HG03457 (cell line): ENCODE data around the gene DNAAF8.

Experiments
- ATAC-seq: cut with Tn5 transposase; IDR thresholded peaks from one replicate; pipeline ENCODE4 v1.9.1; 2021; ENCODE audit warnings: moderate number of reproducible peaks; ENCODE audit not compliant: unreplicated experiment

Gene DNAAF8

DNA sequence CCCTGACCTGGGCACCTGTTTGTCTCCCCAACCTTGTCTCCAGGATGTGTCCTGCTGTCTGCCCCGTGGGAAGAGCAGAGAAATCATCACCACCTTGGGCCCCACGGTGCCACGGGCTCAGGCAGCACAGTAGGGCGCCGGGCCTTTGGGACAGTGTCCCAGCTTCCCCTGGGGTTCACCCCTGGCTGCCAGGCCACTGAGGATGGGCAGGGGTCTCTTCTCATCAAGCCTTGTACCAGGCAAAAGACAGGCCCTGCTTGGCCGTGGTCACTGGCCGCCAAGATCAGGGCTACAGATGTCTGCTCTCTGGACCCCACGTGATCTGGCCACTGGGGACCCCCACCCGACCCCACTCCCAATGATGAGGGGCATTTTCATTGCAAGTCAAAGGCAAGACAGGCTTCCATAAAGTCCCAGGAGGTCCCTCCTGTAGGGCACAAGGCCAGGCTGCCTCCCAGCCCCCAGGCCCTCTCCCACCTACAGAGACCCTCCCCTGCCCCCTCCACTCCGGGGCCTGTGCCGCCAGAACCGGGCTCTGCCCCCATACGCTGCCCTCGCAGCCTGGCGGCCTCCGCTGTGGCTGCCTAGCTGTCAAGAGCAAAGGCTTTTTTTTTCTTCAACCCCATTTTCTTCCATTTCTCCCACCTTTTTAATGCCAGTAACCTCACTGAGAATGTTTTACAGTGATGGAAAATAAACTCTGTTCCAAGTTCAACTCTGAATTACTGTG lies 14.5 kb downstream of the DNAAF8 start:
- ATAC-seq: no peak

DNA sequence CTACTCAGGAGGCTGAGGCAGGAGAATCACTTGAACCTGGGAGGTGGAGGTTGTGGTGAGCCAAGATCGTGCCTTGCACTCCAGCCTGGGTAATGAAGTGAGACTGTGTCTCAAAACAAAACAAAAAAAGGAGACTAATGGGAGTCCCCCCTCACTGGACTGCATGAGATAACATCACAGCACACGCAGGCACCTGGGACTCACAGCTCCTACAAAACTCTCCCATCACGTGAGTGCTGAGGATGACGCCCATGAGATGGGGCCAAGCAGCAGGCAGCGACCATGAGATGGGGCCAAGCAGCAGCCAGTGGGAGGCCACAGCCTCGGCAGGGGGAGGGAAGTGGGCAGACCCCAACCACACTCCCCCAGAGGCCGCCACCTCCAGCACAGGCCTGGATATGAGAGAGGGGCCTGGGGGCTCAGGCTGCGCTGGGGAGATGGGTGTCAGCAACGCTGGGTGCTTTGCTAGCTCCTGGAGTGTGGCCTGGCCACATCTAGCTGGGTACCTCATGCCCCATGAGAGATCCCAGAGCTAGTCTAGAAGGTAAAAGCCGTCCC lies 15.4 kb downstream of the DNAAF8 start:
- no peak for ATAC-seq

DNA sequence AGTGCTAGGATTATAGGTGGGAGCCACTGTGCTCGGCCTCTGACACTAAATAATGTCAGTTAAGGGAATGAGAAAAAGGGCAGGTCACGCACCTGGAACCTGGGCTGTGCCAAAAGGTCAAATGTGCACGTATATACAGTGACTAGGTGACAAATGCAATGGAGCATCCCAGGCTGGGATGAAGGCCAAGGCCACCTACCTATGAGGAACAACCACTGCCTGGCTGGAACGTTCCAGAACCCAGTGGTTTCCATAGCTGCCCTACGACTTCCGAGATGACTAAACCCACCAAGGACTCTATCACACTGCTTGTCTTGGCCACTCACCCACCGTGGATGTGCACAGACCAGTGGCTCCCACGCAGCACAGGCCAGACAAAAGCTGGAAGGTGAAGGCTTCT lies 16.6 kb downstream of the DNAAF8 start:
- ATAC-seq: no peak

DNA sequence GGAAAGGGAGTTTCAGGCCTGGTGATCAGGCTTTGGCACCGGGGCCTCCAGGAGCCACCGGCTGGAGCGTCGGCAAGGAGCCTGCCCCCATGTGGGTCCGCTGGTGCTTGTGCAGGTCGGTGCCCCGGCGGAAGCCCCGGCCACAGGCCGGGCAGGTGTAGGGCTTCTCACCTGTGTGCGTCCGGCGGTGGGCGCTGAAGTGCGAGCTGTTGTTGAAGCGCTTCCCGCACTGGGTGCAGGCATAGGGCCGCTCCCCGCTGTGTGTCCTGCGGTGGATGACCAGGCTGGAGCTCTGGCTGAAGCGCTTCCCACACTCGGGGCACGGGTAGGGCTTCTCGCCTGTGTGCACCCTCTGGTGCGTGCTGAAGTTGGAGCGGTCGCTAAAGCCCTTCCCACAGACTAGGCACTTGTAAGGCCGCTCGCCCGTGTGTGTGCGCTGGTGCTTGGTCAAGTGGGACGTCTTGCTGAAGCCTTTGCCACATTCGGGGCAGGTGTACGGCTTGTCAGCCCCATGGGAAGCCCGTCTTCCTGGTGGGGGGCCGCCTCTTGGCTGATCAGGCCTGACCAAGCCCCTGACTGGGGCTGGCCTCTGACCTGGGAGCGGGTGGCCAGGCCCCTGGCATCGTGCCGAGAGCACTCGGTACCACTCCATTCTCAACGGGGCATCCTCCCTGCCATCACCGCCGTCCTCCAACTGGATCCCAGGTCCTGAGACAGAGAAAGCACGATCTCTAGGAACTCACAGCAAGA lies 18.2 kb downstream of the DNAAF8 start:
- no peak for ATAC-seq

DNA sequence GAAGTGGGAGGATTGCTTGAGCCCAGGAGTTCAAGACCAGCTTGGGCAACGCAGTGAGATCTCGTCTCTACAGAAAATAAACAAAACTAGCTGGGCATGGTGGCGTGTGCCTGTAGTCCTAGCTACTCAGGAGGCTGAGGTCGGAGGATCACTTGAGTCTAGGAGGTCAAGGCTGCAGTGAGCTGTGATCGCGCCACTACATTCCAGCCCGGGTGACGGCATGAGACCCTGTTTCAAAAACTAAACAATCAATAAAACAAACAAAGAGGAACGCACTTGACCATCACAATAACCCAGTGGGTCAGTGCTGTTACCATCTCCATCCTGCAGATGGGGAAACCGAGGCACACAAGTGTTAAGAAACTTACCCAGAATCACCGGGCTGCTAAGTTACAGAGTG lies 18.9 kb downstream of the DNAAF8 start:
- ATAC-seq: no peak

DNA sequence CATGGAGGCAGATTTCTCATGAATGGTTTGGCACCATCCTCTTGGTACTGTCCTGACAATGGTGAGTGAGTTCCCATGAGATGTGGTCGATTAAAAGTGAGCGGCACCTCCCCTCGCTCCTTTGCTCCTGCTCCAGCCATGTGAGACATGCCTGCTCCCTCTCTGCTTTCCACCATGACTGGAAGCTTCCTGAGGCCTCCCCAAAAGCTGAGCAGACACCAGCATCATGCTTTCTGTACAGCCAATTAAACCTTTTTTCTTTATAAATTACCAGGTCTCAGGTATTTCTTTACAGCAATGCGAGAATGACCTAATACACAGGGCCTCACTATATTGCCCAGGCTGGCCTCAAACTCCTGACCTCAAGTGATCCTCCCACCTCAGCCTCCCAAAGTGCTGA lies 20.5 kb downstream of the DNAAF8 start:
- ATAC-seq: no peak

DNA sequence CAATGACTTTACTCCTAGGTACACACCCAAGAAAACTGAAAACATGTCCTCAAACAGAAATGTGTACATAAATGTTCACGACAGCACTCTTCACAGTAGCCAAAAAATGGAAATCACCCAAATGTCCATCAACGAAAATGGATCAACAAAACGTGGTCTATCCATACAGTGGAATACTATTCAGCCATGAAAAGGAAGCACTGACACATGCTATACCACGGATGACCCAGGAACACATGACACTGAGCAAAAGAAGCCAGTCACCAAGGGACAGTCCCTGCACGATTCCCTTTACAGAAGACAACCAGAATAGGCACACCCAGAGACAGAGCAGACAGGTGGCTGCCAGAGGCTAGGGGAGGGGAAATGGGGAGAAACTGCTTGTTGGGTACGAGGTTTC lies 21.4 kb downstream of the DNAAF8 start:
- no peak for ATAC-seq

DNA sequence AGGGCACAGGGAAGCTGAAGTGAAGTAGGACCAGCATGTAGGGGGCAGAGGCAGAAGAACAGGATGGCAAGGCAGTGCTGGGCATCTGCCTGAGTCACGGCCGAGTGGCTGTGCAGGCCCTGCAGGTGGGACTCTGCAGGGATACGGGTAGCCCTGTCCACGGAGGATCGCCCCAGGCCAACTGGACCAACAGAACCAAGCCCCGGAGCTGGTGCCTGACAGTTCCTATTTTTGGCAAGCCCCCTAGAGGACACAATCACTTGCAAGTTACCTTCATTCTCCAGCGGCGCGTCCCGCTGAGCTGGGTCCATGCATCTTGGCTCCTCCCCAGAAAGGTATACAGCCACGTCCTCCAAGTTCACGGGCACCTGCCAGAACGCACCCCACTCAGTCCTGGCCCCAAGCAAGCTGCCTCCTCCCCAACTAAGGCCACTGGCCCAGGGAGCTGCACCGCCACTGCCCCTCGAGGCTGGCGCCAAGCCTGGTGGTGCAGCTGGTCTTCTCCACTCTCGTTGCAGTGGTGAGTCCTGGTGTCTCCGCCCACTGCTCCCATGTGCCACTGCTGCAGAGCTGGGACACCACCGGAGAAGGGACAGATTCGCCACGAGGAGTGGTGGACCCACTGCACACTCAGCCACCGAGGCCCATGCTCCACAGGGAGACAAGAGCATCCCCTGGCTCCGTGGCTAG lies 26.0 kb downstream of the DNAAF8 start:
- ATAC-seq: no peak

DNA sequence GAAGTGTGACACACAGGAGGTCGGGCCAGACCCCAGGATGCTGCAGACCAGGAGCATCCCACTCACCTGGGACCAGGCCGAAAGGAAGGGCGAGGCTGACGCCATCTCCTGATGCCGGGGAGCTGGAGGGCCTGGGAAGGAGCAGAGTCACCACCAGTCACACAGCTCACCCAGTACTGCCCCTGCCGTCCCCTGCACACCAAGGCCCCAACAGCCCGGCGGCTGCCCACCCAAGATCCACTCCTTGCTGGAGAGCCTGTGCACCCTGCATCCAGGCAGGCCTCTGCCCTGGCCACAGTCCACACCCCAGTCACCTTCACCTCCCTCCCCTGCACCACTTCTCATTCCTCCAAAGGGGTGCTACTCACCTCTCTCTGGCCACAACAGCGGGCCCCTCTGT lies 27.9 kb downstream of the DNAAF8 start:
- no peak for ATAC-seq

DNA sequence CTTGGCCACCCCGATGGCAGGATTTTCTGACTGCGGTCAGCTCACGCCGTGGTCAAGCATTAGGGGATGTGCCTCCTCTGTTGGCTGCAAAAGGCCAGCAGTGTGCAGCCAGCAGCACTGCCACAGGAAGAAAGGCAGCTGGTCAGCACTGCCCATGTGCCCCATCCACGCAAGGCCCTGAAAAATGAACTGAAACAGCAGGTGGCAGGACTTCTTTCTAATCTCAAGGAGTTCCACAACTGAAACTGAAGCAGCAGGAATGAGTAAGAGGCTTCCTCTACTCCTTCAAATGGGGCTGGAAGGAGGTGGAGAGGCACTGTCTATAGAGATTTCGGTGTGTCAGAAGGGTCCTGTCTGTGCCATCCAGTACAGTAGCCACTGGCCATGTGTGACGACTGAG lies 29.5 kb downstream of the DNAAF8 start:
- ATAC-seq: no peak

DNA sequence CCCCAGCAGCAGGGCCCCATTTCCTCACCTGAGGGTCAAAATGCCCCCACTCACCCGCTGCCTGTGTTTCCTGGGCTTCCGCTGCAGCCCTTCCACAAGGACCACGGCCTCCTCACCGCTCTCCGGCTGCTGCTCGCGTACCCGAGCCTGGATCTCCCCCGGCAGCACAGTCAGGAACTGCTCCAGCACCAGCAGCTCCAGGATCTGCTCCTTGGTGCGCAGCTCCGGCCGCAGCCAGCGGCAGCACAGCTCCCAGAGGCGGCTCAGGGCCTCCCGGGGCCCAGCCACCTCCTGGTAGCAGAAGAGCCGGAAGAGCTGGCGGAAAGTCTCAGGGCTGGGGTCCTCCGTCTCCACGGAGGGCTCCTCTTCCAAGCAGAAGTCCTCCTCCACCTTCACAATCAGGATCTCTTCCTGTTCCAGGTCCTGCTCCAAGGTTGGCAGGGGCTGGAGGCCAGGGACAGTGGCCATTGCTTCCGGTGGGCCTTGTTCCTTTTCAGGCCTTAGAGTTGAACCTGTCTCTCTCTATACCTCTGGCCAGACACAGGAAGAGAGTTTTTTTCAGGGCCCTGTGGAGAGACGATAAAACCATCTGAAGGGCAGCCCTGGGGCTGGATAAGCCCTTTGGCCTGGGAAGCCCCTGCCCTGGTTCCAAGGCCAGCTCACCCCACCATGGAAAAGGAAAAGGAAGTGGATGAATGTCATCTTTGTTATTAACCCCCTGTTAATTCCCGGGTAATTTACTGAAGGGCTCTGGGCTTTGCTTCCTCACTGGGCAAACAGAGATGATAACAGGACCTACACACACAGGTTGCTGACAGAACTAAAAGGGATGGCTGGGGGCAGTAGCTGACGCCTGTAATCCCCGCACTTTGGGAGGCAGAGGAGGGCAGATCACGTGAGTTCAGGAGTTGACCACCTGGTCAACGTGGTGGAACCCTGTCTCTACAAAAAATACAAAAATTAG lies 31.5 kb downstream of the DNAAF8 start:
- ATAC-seq: no peak

DNA sequence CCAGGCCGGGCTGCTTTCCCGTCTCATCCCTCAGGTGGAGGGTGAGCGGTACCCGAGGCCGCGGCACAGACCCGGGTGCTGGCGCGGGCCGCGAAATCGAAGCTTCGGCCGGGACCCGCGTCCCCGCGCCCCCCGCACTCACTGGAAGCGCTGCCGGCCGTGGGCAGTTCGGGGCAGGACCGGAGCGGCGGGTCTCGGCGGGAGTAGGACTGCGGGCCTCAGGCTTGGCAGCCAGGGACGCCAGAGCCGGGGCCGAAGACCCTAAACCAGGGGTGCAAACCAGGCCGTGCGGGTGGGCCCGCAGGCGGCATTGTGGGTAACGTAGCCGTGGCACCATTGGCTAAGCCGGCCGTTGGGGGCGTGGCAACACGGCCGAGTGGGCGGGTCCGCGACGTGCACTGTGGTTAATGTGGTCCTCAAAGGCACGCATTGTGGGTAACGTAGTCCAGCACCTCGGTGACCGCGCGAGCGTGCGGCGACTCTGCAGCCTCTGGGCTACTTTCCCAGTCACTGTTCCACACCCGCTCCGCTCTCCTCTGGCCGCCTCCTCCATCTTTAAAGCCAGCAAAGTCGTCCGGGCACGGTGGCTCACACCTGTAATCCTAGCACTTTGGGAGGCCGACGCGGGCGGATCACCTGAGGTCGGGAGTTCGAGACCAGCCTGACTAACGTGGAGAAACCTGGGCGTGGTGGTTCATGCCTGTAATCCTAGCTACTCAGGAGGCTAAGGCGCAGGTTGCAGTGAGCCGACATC lies 32.7 kb downstream of the DNAAF8 start, which contains the start of gene ZNF500:
TSS of gene ZNF500 (minus strand) at position 288 of the 754 bp plus-strand sequence. CDS start 1,184 bp downstream, outside the sequence.
- ATAC-seq: peak; percentile 63

DNA sequence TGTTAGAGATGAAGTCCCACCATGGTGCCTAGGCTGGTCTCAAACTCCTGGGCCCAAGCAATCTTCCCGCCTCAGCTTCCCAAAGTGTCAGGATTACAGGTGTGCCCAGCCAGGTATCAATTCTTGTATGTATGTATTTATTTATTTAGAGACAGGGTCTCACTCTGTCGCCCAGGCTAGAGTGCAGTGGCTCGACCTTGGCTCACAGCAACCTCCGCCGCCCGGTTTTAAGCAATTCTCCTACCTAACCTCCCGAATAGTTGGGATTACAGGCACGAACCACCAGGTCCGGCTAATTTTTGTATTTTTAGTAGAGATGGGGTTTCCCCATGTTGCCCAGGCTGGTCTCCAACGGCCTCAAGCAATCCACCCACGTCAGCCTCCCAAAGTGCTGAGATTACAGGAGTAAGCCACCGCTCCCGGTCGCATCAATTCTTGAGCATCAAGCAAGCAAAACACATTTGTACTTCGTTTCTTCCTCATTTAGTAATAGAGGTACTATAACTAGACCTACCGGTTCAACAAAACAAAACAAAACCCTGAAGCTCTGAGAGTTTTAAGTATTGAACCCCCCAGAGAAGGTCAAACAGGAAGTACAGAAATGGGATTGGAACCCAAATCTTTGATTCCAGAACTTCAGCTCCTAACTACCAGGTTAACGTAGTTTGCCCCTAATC lies 33.7 kb downstream of the DNAAF8 start:
- ATAC-seq: peak; percentile 6

DNA sequence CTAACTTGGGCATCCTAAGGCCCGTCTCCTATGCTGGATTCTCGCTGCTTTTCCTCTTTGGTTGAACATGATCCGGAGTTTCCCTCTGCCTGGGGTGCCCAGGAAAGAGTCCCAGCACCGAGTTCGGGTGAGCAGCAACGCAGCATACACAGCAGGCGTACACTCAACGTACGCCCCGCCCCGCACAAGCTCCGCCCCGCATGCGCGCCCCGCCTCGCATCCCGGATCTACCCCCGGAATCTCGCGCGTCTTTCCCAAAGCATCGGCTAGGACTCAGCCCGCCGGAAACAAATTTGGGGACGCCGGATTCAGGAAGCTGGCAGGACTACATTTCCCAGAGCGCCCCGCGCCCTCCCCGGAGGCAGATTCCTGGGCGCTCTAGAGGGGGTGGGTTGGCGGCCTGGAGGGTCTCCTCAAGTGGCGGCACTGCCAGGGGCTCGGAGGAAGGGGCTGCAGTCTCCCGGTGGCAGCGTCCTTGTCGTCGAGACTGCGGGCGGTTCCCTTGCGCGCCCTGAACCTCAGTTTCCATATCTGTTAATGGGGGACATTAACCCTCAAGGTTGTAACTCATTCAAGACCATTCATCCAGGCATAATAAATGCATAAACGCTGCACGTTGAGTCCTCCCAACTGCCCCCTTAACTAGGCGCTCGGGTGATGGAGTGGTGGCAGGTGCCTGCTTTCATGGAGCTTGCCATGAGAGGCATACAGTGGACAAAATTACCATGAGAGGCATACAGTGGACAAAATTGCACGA lies 34.4 kb downstream of the DNAAF8 start:
- peak; percentile 59 for ATAC-seq

DNA sequence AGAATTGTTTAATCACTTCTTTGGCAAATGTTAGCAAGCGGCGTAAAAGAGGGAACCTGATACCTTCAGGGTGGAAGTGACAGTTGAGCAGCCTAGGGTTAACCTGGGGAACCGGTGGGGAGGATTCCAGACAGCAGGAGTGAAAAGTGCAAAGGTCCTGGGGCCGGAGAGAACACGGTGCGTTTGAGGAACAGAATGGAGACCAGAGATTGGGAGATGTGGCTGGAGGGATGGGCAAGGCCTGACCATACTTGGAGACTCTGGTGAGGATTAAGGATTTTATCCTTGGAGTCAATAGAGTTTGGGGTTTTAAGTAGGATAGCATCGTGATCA lies 34.9 kb downstream of the DNAAF8 start:
- no peak for ATAC-seq

DNA sequence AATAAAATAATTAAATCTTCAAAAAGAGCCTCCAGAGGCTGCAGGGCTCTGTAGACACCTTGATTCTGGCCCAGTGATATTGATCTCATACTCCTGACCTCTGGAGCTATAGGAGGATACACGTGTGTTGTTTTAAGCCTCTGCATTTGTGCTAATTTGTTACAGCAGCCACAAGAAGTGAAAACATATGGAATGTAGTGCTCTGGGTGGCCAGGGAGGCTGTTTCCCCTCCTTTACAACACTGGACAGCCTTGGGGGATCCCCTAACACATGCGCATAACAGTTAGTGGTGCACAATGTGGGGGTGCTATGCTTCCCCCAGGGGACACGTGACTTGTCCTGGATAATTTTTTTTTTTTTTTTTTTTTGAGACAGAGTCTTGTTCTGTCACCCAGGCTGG lies 37.3 kb downstream of the DNAAF8 start:
- no peak for ATAC-seq

DNA sequence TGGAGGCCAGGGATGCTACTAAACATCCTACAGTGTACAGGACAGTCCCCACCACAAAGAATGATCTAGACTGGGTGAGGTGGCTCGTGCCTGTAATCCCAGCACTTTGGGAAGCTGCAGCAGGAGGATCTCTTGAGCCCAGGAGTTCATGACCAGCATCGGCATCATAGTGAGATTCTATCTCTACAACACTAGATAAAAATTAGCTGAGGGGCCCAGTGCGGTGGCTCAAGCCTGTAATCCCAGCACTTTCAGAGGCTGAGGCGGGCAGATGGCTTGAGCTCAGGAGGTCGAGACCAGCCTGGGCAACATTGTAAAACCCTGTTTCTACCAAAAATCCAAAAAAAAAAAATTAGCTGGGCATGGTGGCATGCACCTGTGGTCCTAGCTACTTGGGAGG lies 38.0 kb downstream of the DNAAF8 start:
- no peak for ATAC-seq

DNA sequence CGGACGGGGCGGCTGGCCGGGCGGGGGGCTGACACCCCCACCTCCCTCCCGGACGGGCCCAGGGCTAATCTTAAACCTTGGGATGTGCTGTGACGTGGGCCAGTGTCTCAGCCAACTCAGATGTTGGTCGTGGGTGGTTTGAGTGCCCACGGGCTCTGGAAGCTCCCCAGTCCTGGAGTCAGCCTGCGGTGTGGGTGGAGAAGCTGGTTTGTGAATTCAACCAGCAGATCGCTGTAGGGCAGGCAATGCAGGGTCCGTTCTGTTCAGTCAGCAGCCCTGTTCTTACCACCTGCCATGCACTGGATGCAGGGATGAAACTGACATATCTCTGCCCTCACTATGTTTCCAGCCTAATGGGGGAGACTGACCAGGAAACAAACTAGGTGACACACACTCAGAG lies 40.7 kb downstream of the DNAAF8 start:
- ATAC-seq: no peak
